OCI-LY3 (cell line): ENCODE measurements around the gene MED19.

Experiments
- H2AFZ ChIP-seq: fragments of 200-600, 300-600 bp; shearing (Covaris generic); 2 replicates; pipeline ENCODE4 v1.6.0; 2014; ENCODE audit warnings: antibody characterized with exemption, low read depth, low read length
- H3K27ac ChIP-seq: fragments of 200-600, 300-600 bp; sonication (generic); 2 replicates; pipeline ENCODE4 v1.5.1; 2014; ENCODE audit warnings: mild to moderate bottlenecking, low read length, moderate library complexity, mixed read lengths
- H3K27me3 ChIP-seq: fragments of 200-600, 300-600 bp; sonication (generic); 2 replicates; pipeline ENCODE4 v1.6.1; 2014; ENCODE audit warnings: low read depth, low read length, mixed read lengths
- H3K36me3 ChIP-seq: fragments of 200-600, 300-600 bp; sonication (generic); replicated peaks from 2 replicates; pipeline ENCODE3; 2014; ENCODE audit warnings: low read depth, low read length, mixed read lengths
- H3K4me1 ChIP-seq: fragments of 300-600, 200-600 bp; sonication (generic); 2 replicates; pipeline ENCODE4 v1.6.1; 2014; ENCODE audit warnings: low read length, mixed read lengths
- H3K4me2 ChIP-seq: fragments of 200-600, 300-600 bp; sonication (generic); 2 replicates; pipeline ENCODE4 v1.6.1; 2014; ENCODE audit warnings: low read length, mixed read lengths
- H3K4me3 ChIP-seq: fragments of 300-600, 200-600 bp; sonication (generic); 2 replicates; pipeline ENCODE4 v1.5.1; 2014; ENCODE audit warnings: antibody characterized with exemption, mild to moderate bottlenecking, low read length, moderate library complexity
- H3K79me2 ChIP-seq: fragments of 300-600, 200-600 bp; shearing (Covaris generic); 2 replicates; pipeline ENCODE4 v1.6.1; 2014; ENCODE audit warnings: mild to moderate bottlenecking, low read length, mixed read lengths
- H3K9ac ChIP-seq: fragments of 300-600, 200-600 bp; shearing (Covaris generic); 2 replicates; pipeline ENCODE4 v1.6.0; 2014; ENCODE audit warnings: mild to moderate bottlenecking, low read length, moderate library complexity
- H3K9me3 ChIP-seq: fragments of 200-600, 300-600 bp; shearing (Covaris generic); 2 replicates; pipeline ENCODE4 v1.6.1; 2014; ENCODE audit warnings: low read length, mixed read lengths; ENCODE audit not compliant: insufficient read depth
- H4K20me1 ChIP-seq: fragments of 200-600, 300-600 bp; sonication (generic); 2 replicates; pipeline ENCODE4 v1.6.1; 2016; ENCODE audit warnings: low read length, mixed read lengths; ENCODE audit not compliant: insufficient read depth
- CTCF ChIP-seq: fragments of 200-600, 300-600 bp; sonication (generic); IDR thresholded peaks from 2 replicates; pipeline ENCODE4 v1.5.1; 2014; ENCODE audit warnings: antibody characterized with exemption, low read length, low read depth
- EZH2phosphoT487 ChIP-seq: fragments of 200-600 bp; shearing (Covaris generic); IDR thresholded peaks from 2 replicates; pipeline ENCODE4 v1.6.1; 2018; ENCODE audit warnings: antibody characterized with exemption, mixed run types, low read depth

Gene MED19

DNA sequence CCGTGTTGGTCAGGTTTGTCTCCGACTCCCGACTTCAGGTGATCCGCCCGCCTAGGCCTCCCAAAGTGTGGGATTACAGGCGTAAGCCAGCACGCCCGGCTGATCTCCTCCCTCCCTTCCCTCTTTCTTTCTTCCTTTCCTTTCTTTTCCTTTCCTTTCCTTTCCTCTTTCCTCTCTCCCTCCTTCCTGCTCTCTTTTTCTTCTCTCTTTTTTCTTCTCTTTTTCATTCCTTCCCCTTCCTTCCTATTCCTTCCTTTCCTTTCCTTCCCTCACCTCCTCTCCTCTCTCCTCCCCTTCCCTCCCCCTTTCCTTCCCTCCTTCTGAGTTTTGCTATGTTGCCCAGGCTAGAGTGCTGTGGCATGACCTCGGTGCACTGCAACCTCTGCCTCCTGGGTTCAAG is 48.0 kb downstream of the MED19 start:
- no peak overlapping the region for H2AFZ ChIP-seq
- peaks cover 27% of the 10 kb centered on the region for H3K36me3 ChIP-seq
- peaks cover 6% of the 10 kb centered on the region for H3K4me1 ChIP-seq
- no peak overlapping the region for H3K4me2 ChIP-seq
- peaks cover 17% of the 10 kb centered on the region for H3K79me2 ChIP-seq
- no peaks in the 10 kb centered on the region for H3K27me3 ChIP-seq
- H3K4me3 ChIP-seq = no peak overlapping the region
- no peak for TF ChIP-seq EZH2phosphoT487
- no peak for TF ChIP-seq CTCF
- no peak overlapping the region for H3K27ac ChIP-seq
- no peaks in the 10 kb centered on the region for H3K9me3 ChIP-seq
- no peak overlapping the region for H3K9ac ChIP-seq
- 0 out of 2 replicates have a peak, but pooled peaks cover under 1% of the 10 kb centered on the region for H4K20me1 ChIP-seq

DNA sequence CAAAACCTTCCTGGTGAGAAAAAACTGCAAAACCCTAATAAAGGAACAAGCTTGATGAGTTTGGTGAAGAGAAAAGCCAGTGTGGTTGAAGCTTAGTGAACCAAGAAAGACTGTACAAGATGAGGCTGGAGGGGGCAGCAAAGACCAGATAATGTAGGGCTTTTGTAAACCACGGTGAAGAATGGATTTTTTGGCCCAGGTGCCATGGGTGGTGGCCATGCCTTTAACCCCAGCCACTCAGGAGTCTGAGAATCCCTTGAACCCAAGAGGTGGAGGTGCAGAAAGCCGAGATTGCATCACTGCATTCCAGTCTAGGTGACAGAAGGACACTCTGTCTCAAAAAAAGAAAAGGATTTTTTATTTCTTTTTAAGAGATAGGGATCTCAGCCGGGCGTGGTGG is 49.1 kb downstream of the MED19 start:
- no peak overlapping the region for H3K4me2 ChIP-seq
- no peak overlapping the region for H3K4me3 ChIP-seq
- H2AFZ ChIP-seq = no peak overlapping the region
- TF ChIP-seq EZH2phosphoT487 (no peak), CTCF (peak; percentile 49)
- H3K4me1 ChIP-seq = peaks cover 9% of the 10 kb centered on the region
- H3K79me2 ChIP-seq = peaks cover 19% of the 10 kb centered on the region
- no peak overlapping the region for H3K27ac ChIP-seq
- H4K20me1 ChIP-seq = no peaks in the 10 kb centered on the region
- H3K27me3 ChIP-seq = no peaks in the 10 kb centered on the region
- H3K9me3 ChIP-seq = no peaks in the 10 kb centered on the region
- peaks cover 27% of the 10 kb centered on the region for H3K36me3 ChIP-seq
- no peak overlapping the region for H3K9ac ChIP-seq

GRCh38 chr11:57659669-57660068 is 52.3 kb downstream of the MED19 start:
- Histone ChIP-seq H3K4me2 (no peak overlapping the region), H3K79me2 (peaks cover 22% of the 10 kb centered on the region), H3K9me3 (no peaks in the 10 kb centered on the region), H3K27ac (no peak overlapping the region), H3K27me3 (no peaks in the 10 kb centered on the region), H2AFZ (no peak overlapping the region), H3K9ac (no peak overlapping the region), H3K36me3 (peaks cover 27% of the 10 kb centered on the region), H3K4me1 (peaks cover 8% of the 10 kb centered on the region; the same call in 1 of the 2 replicates), H3K4me3 (no peak overlapping the region), H4K20me1 (no peaks in the 10 kb centered on the region)
- TF ChIP-seq CTCF = no peak
- no peak for TF ChIP-seq EZH2phosphoT487

DNA sequence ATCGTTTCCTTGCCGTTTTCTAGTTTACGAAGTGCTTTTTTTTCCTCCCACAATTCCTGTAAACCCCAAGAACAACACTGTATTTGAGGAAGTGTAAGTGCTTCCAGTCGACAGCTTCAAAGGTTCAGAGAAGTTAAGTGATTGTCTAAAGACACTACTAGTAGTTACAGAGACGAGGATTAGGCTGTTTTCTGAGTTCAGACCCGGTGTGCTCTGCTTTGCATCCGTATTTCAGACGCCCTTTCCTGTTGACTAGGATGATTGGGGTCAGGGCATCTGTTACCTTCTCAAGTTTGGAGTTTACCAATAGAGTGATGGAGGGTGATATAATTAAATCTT is 54.0 kb downstream of the MED19 start:
- peak overlapping the region; percentile 21 for H3K27ac ChIP-seq
- no peak for TF ChIP-seq EZH2phosphoT487
- no peak for TF ChIP-seq CTCF
- peak overlapping the region; percentile 90 for H3K4me3 ChIP-seq

More for the DNA sequence above, 54.0 kb downstream of the MED19 start:
- Histone ChIP-seq H3K9ac (peak overlapping the region; percentile 82), H3K4me2 (peak overlapping the region; percentile 87), H3K36me3 (peaks cover 27% of the 10 kb centered on the region), H2AFZ (peak overlapping the region; percentile 82), H4K20me1 (no peaks in the 10 kb centered on the region), H3K27me3 (no peaks in the 10 kb centered on the region), H3K79me2 (peaks cover 22% of the 10 kb centered on the region), H3K9me3 (no peaks in the 10 kb centered on the region), H3K4me1 (peaks cover 8% of the 10 kb centered on the region; the same call in 1 of the 2 replicates)
